ENCODE measurements around the gene CDH13.

CDH13 gene

DNA sequence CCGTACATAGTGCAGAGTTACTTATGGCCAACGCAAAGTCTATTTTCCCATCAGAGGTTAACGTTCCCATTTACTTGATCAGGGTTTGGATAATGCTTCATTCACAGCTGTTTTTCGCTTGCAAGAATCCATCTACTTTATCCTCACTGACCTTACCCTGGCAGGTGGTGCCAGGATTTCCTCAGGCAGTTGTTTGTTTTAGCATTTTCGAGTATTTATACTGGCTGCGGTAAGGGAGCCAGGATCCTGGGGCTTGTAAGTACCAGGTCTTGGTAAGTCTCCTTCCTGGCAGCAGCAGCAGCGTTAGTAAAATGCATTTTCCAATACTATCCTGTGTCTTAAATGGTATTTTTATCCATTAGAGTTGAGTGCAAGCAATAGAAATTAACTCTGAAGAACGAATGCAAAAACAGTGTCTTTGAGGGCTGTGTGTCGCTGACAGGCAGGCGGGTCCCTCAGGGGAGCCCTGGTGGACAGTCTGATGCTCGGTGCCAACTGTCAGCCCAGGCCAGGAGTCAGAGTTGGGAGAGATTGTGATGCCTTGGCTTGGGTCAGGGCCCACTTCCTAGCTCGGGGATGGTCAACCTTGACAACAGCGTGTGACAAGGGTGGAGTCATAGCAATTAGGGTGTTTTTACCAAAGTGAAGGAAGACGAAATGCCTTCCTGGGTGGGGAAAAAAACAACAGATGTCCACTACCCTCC, 1088.6 kb downstream of the CDH13 start:
- Histone ChIP-seq H3K9ac (ENCODE audit: low read depth, low read length) (no peak overlapping the region), H3K27ac (ENCODE audit: low read length) (no peak overlapping the region), H3K4me1 (ENCODE audit: insufficient read depth, low read length) (peaks cover 5% of the 10 kb centered on the region; the same call in 1 of the 2 replicates), H3K79me2 (ENCODE audit: insufficient read depth, low read length) (no peaks in the 10 kb centered on the region), H3K4me2 (ENCODE audit: insufficient read depth, low read length) (no peak overlapping the region), H3K9me3 (ENCODE audit: insufficient read depth, low read length, severe bottlenecking) (no peaks in the 10 kb centered on the region), H3K36me3 (ENCODE audit: insufficient read depth, low read length) (no peaks in the 10 kb centered on the region), H3K4me3 (ENCODE audit: low read depth in 1 of 2, low read length in 2 of 2) (no peak overlapping the region), H4K20me1 (ENCODE audit: insufficient read depth, low read length) (no peaks in the 10 kb centered on the region), H2AFZ (ENCODE audit: low read depth, low read length) (no peak overlapping the region), H3K27me3 (ENCODE audit: insufficient read depth, low read length, poor library complexity) (peaks cover 4% of the 10 kb centered on the region)
- ATAC-seq (ENCODE audit: insufficient read depth, low read depth): no peak
- TF ChIP-seq, protein P1, sequence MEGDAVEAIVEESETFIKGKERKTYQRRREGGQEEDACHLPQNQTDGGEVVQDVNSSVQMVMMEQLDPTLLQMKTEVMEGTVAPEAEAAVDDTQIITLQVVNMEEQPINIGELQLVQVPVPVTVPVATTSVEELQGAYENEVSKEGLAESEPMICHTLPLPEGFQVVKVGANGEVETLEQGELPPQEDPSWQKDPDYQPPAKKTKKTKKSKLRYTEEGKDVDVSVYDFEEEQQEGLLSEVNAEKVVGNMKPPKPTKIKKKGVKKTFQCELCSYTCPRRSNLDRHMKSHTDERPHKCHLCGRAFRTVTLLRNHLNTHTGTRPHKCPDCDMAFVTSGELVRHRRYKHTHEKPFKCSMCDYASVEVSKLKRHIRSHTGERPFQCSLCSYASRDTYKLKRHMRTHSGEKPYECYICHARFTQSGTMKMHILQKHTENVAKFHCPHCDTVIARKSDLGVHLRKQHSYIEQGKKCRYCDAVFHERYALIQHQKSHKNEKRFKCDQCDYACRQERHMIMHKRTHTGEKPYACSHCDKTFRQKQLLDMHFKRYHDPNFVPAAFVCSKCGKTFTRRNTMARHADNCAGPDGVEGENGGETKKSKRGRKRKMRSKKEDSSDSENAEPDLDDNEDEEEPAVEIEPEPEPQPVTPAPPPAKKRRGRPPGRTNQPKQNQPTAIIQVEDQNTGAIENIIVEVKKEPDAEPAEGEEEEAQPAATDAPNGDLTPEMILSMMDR (IDR thresholded peaks at IDR 0.05; ENCODE audit: borderline replicate concordance, extremely low read depth, low read length, poor library complexity, severe bottlenecking): no peak
- no peak for TF ChIP-seq EZH2 (IDR thresholded peaks at IDR 0.05; ENCODE audit: borderline replicate concordance, low read depth, low read length, severe bottlenecking)
- no peak for DNase-seq

DNA sequence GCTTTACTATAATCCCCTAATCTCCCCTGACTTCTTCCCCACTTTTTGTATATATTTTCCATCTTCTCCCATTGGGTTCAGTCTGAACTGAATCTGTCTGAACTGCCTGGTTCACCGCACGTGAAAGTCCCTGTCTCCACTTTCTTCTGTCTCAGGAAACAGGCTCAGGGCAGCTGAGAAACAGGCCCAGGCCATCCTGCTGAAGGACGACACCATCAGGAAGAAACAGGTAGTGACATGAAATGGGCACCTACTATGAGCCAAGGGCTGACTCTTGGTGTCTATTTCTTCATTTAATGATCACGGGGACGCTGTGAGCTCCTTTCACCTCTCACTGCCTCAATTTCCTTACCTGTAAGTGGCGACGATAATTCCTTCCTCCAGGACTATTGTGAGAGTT, 1090.5 kb downstream of the CDH13 start:
- Histone ChIP-seq H3K36me3 (ENCODE audit: insufficient read depth, low read length) (no peaks in the 10 kb centered on the region), H4K20me1 (ENCODE audit: insufficient read depth, low read length) (no peaks in the 10 kb centered on the region), H3K4me1 (ENCODE audit: insufficient read depth, low read length) (peaks cover 5% of the 10 kb centered on the region; the same call in 1 of the 2 replicates), H3K9me3 (ENCODE audit: insufficient read depth, low read length, severe bottlenecking) (no peaks in the 10 kb centered on the region), H3K27me3 (ENCODE audit: insufficient read depth, low read length, poor library complexity) (peaks cover 4% of the 10 kb centered on the region), H3K9ac (ENCODE audit: low read depth, low read length) (no peak overlapping the region), H3K4me3 (ENCODE audit: low read depth in 1 of 2, low read length in 2 of 2) (no peak overlapping the region), H3K4me2 (ENCODE audit: insufficient read depth, low read length) (no peak overlapping the region), H2AFZ (ENCODE audit: low read depth, low read length) (no peak overlapping the region), H3K27ac (ENCODE audit: low read length) (no peak overlapping the region), H3K79me2 (ENCODE audit: insufficient read depth, low read length) (no peaks in the 10 kb centered on the region)
- TF ChIP-seq, protein P1 (IDR thresholded peaks at IDR 0.05; ENCODE audit: borderline replicate concordance, extremely low read depth, low read length, poor library complexity, severe bottlenecking): no peak
- no peak for TF ChIP-seq EZH2 (IDR thresholded peaks at IDR 0.05; ENCODE audit: borderline replicate concordance, low read depth, low read length, severe bottlenecking)
- DNase-seq (no peak), ATAC-seq (ENCODE audit: insufficient read depth, low read depth) (no peak)

DNA sequence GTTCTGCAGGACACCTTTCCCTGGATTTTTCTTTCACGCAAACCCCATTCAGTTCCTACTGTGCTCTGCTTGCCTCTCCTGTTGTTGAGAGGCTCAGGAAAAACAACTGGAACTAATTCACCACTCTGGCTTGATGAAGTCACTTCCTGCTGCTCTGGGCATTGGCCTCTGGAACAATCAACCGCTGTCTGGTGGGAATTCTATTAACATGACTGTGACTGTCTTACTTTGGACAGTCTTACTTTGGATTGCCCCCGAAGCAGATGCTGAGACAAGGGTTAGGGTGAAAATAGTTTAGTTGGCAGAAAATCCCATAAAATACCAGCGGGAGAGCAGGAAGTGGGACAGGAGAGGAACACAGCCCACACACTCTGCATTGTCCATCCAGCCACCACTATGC, 1091.0 kb downstream of the CDH13 start:
- no peak overlapping the region for H2AFZ ChIP-seq (ENCODE audit: low read depth, low read length)
- H3K4me1 ChIP-seq (ENCODE audit: insufficient read depth, low read length): peaks cover 5% of the 10 kb centered on the region; the same call in 1 of the 2 replicates
- H3K27me3 ChIP-seq (ENCODE audit: insufficient read depth, low read length, poor library complexity): peaks cover 4% of the 10 kb centered on the region
- no peaks in the 10 kb centered on the region for H3K79me2 ChIP-seq (ENCODE audit: insufficient read depth, low read length)
- DNase-seq (no peak), ATAC-seq (ENCODE audit: insufficient read depth, low read depth) (no peak)
- no peak overlapping the region for H3K4me2 ChIP-seq (ENCODE audit: insufficient read depth, low read length)
- no peak overlapping the region for H3K9ac ChIP-seq (ENCODE audit: low read depth, low read length)
- H3K4me3 ChIP-seq (ENCODE audit: low read depth in 1 of 2, low read length in 2 of 2): no peak overlapping the region
- TF ChIP-seq EZH2 (IDR thresholded peaks at IDR 0.05; ENCODE audit: borderline replicate concordance, low read depth, low read length, severe bottlenecking): no peak
- TF ChIP-seq, protein P1 (IDR thresholded peaks at IDR 0.05; ENCODE audit: borderline replicate concordance, extremely low read depth, low read length, poor library complexity, severe bottlenecking): no peak
- H3K27ac ChIP-seq (ENCODE audit: low read length): no peak overlapping the region
- no peaks in the 10 kb centered on the region for H3K9me3 ChIP-seq (ENCODE audit: insufficient read depth, low read length, severe bottlenecking)
- H3K36me3 ChIP-seq (ENCODE audit: insufficient read depth, low read length): no peaks in the 10 kb centered on the region
- no peaks in the 10 kb centered on the region for H4K20me1 ChIP-seq (ENCODE audit: insufficient read depth, low read length)
